B cell (primary cell): Measurements from ENCODE around the gene PCDHB16. TPM values are rescaled to one million over a fixed set of nuclear protein-coding genes. Genes with fewer than 3 reads are reported as not detected.
"Not testable (repeated sequence)": the region's sequence is repeated elsewhere in the genome, so short reads cannot be mapped to it uniquely, and the experiment has no call there.

ENCODE experiments used
- ATAC-seq: fragments of 200-7000 bp; cut with Tn5 transposase; one replicate; pipeline ENCODE4 v1.10.0; 2021; ENCODE audit warnings: low read depth, mild to moderate bottlenecking, moderate number of reproducible peaks, moderate library complexity
- CTCF ChIA-PET: fragments of 350-600 bp; sonication (Branson Sonifier 250); formaldehyde crosslinking; loops from one replicate; lab custom pipeline; 2021; ENCODE audit warnings: antibody characterized with exemption, inconsistent platforms; lab: Charles Lee
- POLR2A ChIA-PET: fragments of 350-600 bp; sonication (Branson Sonifier 250); formaldehyde crosslinking; loops from one replicate; lab custom pipeline; 2021; ENCODE audit warnings: antibody characterized with exemption; lab: Charles Lee
- DNase-seq: peaks from one replicate; pipeline ENCODE4 v3.0.0; 2013
- H2AFZ ChIP-seq: 2 replicates; pipeline ENCODE4 v1.6.1; 2012; ENCODE audit warnings: mild to moderate bottlenecking, low read depth, low read length; ENCODE audit not compliant: insufficient read depth, poor library complexity, severe bottlenecking
- H3K27ac ChIP-seq, 2 donors: 1 replicate in 1 of 2; 2 replicates in 1 of 2; pipeline ENCODE4 v1.5.1; 2012 to 2013; ENCODE audit warnings: low read length in 2 of 2, mild to moderate bottlenecking in 2 of 2, moderate library complexity in 1 of 2
- H3K27me3 ChIP-seq, 4 experiments: fragments of 200-600 bp in 1 of 4; sonication (generic) in 1 of 4; replicated peaks in 1 of 4; 1 replicate in 2 of 4; 2 replicates in 2 of 4; pipeline versions ENCODE4 v1.6.1 to v1.7.0; 2013 to 2016; ENCODE audit warnings: low read length in 3 of 4, mild to moderate bottlenecking in 2 of 4, mixed read lengths in 1 of 4, moderate library complexity in 1 of 4; ENCODE audit not compliant: insufficient read depth in 4 of 4, control insufficient read depth in 3 of 4; ENCODE audit errors: control extremely low read depth in 1 of 4
- H3K36me3 ChIP-seq, 2 experiments: replicated peaks in 1 of 2; 1 replicate in 1 of 2; 2 replicates in 1 of 2; pipeline versions ENCODE4 v1.6.1 to v1.7.1; 2013; ENCODE audit warnings: low read length in 1 of 2; ENCODE audit not compliant: insufficient read depth in 2 of 2, control insufficient read depth in 1 of 2; ENCODE audit errors: control extremely low read depth in 1 of 2, extremely low read depth in 1 of 2
- H3K4me1 ChIP-seq, 2 donors: fragments of 200-600 bp in 1 of 2; sonication (generic) in 1 of 2; 1 replicate in 1 of 2; 2 replicates in 1 of 2; pipeline versions ENCODE4 v1.5.1 to v1.6.1; 2013 to 2017; ENCODE audit warnings: low read length in 2 of 2; ENCODE audit not compliant: control insufficient read depth in 2 of 2, insufficient read depth in 2 of 2
- H3K4me2 ChIP-seq: replicated peaks from 2 replicates; pipeline ENCODE3; 2012; ENCODE audit warnings: mild to moderate bottlenecking, low read depth, low read length; ENCODE audit not compliant: poor library complexity, severe bottlenecking
- H3K4me3 ChIP-seq, 5 experiments: fragments of 200-600 bp in 1 of 5; sonication (generic) in 1 of 5; 1 replicate in 3 of 5; 2 replicates in 2 of 5; pipeline versions ENCODE4 v1.5.1 to v1.7.0; 2011 to 2016; ENCODE audit warnings: low read length in 4 of 5, mild to moderate bottlenecking in 4 of 5, low read depth in 2 of 5, control low read depth in 1 of 5, moderate library complexity in 1 of 5; ENCODE audit not compliant: insufficient read depth in 1 of 5; ENCODE audit errors: control extremely low read depth in 1 of 5, extremely low read depth in 1 of 5
- H3K79me2 ChIP-seq: fragments of 200-600 bp; sonication (generic); one replicate; pipeline ENCODE4 v1.6.0; 2016; ENCODE audit warnings: low read length; ENCODE audit not compliant: control insufficient read depth, insufficient read depth
- H3K9ac ChIP-seq: fragments of 200-600 bp; sonication (generic); 2 replicates; pipeline ENCODE4 v1.6.1; 2017; ENCODE audit warnings: mild to moderate bottlenecking, low read length, moderate library complexity
- H3K9me3 ChIP-seq, 3 donors: one replicate each; pipeline versions ENCODE4 v1.6.1 to v1.7.1; 2013; ENCODE audit warnings: low read length in 2 of 3; ENCODE audit not compliant: control insufficient read depth in 2 of 3, insufficient read depth in 1 of 3; ENCODE audit errors: control extremely low read depth in 1 of 3
- H4K20me1 ChIP-seq: 2 replicates; pipeline ENCODE4 v1.6.0; 2012; ENCODE audit warnings: mild to moderate bottlenecking, low read length; ENCODE audit not compliant: insufficient read depth, control insufficient read depth, poor library complexity, severe bottlenecking
- H3K27ac Mint-ChIP-seq: one replicate; pipeline ENCODE4 v1.8.0; 2021; ENCODE audit warnings: mixed read lengths
- H3K27me3 Mint-ChIP-seq: one replicate; pipeline ENCODE4 v1.8.0; 2021; ENCODE audit warnings: mixed read lengths
- H3K4me1 Mint-ChIP-seq: one replicate; pipeline ENCODE4 v1.8.0; 2021; ENCODE audit warnings: mixed read lengths
- H3K4me3 Mint-ChIP-seq: one replicate; pipeline ENCODE4 v1.8.0; 2021; ENCODE audit warnings: mixed read lengths
- H3K9me3 Mint-ChIP-seq: one replicate; pipeline ENCODE4 v1.8.0; 2022; ENCODE audit warnings: mixed read lengths; ENCODE audit not compliant: insufficient read depth
- EZH2 ChIP-seq: IDR thresholded peaks from 2 replicates; pipeline ENCODE4 v1.6.1; 2012; ENCODE audit warnings: borderline replicate concordance, low read depth, mild to moderate bottlenecking, moderate library complexity, low read length; ENCODE audit not compliant: insufficient read depth, poor library complexity, severe bottlenecking
- WGBS: methylation state at CpG from one replicate; pipeline ENCODE4 v1.1.5; 2013; ENCODE audit warnings: missing lambda C conversion rate; ENCODE audit not compliant: insufficient coverage; 5-methylcytosine and 5-hydroxymethylcytosine counted together
- intact Hi-C: fragments of 100-400 bp; cut with micrococcal nuclease; formaldehyde crosslinking; loops from one replicate; pipeline ENCODE4 v1.10.0; 2022
- polyA plus RNA-seq: library from polyadenylated mRNA; depleted of rRNA; stranded (reverse); fragments of >200 nt; gene quantifications from 2 replicates; pipeline ENCODE4 v1.2.3, GENCODE V29; 2012
- total RNA-seq, 2 donors: library from RNA; stranded (reverse); fragments of 120-200 nt in 1 of 2; gene quantifications; 1 replicate in 1 of 2; 2 replicates in 1 of 2; pipeline versions ENCODE4 v1.2.3 to v1.2.4, GENCODE V29; 2013 to 2022
- TF ChIP-seq, protein P1 (sequence below): fragments of 200-600 bp; IDR thresholded peaks from one replicate; pipeline ENCODE4 v1.8.0; 2022; ENCODE audit warnings: antibody characterized with exemption, mild to moderate bottlenecking

The PCDHB16 gene
- total and polyA plus RNA-seq, 2 donors (not counting 1 experiment from before 2014, with no cell fraction given), result not detected

DNA sequence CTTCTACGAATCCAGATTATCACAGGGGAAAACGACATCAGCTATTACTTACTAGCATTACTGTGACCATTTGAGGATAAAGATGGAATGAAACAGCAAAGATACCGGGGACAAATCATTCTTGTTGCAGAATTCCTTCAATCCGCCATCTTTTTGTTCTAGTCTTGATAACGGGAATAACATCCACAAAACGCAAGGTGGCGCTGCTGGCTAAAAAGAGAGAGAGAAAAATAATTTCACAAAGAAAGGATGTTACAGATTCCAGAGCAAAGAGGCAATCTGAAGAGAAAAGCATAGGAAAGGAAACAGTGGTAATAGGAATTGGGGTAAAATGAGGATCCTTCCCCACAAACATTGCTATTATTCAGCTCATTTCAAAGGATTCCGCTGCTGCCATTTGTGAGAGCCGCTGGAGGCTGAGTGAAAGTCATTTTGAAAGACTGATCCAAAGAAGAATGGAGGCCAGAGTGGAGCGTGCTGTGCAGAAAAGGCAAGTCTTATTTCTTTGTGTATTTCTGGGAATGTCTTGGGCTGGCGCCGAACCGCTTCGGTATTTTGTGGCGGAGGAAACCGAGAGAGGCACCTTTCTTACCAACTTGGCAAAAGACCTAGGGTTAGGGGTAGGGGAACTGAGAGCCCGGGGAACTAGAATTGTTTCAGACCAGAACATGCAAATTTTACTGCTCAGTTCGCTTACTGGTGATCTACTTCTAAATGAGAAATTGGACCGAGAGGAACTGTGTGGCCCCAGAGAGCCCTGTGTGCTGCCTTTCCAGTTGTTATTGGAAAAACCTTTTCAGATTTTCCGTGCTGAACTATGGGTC lies 9.6 kb upstream of the PCDHB16 start, which contains the start of gene PCDHB7:
TSS of gene PCDHB7 (plus strand) at position 264 of the 824 bp plus-strand sequence. CDS start at position 456, 192 bp downstream.
- H3K4me1 Mint-ChIP-seq, result peaks cover 2% of the 10 kb centered on the region

DNA sequence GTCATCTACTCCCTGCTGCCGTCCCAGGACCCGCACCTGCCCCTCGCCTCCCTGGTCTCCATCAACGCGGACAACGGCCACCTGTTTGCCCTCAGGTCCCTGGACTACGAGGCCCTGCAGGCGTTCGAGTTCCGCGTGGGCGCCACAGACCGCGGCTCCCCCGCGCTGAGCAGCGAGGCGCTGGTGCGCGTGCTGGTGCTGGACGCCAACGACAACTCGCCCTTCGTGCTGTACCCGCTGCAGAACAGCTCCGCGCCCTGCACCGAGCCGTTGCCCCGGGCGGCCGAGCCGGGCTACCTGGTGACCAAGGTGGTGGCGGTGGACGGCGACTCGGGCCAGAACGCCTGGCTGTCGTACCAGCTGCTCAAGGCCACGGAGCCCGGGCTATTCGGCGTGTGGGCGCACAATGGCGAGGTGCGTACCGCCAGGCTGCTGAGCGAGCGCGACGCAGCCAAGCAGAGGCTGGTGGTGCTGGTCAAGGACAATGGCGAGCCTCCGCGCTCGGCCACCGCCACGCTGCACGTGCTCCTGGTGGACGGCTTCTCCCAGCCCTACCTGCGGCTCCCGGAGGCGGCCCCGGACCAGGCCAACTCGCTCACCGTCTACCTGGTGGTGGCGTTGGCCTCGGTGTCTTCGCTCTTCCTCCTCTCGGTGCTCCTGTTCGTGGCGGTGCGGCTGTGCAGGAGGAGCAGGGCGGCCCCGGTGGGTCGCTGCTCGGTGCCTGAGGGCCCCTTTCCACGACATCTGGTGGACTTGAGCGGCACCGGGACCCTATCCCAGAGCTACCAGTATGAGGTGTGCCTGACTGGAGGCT lies 7.7 kb upstream of the PCDHB16 start:
- H3K9me3 Mint-ChIP-seq, H3K79me2 ChIP-seq, H3K27me3 ChIP-seq, ATAC-seq, H3K4me2 ChIP-seq, H2AFZ ChIP-seq, H3K27me3 Mint-ChIP-seq, H3K4me3 Mint-ChIP-seq, CTCF ChIA-PET, H3K4me1 ChIP-seq, DNase-seq, H3K27ac Mint-ChIP-seq, H3K27ac ChIP-seq, H3K4me3 ChIP-seq, POLR2A ChIA-PET, H3K9ac ChIP-seq, H3K36me3 ChIP-seq, intact Hi-C loops, H4K20me1 ChIP-seq, H3K4me1 Mint-ChIP-seq: not testable (repeated sequence)
- WGBS, result 57% methylated on average over 63 of the region's 79 CpGs
- H3K9me3 ChIP-seq, result peaks cover 2 to 26% (median 3%) of the 10 kb centered on the region in 3 donors

More for the DNA sequence above, 9.6 kb upstream of the PCDHB16 start, which contains the start of gene PCDHB7:
- peaks cover 0 to 3% (median 1%) of the 10 kb centered on the region in 4 experiments for H3K27me3 ChIP-seq
- intact Hi-C loops, result no loop called here
- no peak within 1 kb of the TSS for H3K9ac ChIP-seq
- H2AFZ ChIP-seq, result peak within 1 kb of the TSS; percentile 51
- no peak for TF ChIP-seq EZH2
- TF ChIP-seq, protein P1, sequence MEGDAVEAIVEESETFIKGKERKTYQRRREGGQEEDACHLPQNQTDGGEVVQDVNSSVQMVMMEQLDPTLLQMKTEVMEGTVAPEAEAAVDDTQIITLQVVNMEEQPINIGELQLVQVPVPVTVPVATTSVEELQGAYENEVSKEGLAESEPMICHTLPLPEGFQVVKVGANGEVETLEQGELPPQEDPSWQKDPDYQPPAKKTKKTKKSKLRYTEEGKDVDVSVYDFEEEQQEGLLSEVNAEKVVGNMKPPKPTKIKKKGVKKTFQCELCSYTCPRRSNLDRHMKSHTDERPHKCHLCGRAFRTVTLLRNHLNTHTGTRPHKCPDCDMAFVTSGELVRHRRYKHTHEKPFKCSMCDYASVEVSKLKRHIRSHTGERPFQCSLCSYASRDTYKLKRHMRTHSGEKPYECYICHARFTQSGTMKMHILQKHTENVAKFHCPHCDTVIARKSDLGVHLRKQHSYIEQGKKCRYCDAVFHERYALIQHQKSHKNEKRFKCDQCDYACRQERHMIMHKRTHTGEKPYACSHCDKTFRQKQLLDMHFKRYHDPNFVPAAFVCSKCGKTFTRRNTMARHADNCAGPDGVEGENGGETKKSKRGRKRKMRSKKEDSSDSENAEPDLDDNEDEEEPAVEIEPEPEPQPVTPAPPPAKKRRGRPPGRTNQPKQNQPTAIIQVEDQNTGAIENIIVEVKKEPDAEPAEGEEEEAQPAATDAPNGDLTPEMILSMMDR, result peak; percentile 44
- H3K9me3 Mint-ChIP-seq, result no peaks in the 10 kb centered on the region
- H3K27ac ChIP-seq, result no peak within 1 kb of the TSS
- H3K4me3 ChIP-seq, result no peak within 1 kb of the TSS
- H3K36me3 ChIP-seq, result no peaks in the 10 kb centered on the region
- H3K4me3 Mint-ChIP-seq, result no peak within 1 kb of the TSS
- ATAC-seq (no peak), DNase-seq (peak; percentile 18)
- H3K4me1 ChIP-seq, result peaks cover 0 to 4% of the 10 kb centered on the region in 2 donors
- ChIA-PET POLR2A (no interaction called here), CTCF (no interaction called here)
- H3K27ac Mint-ChIP-seq, result no peak within 1 kb of the TSS
- peaks cover 14% of the 10 kb centered on the region for H3K27me3 Mint-ChIP-seq
- no peaks in the 10 kb centered on the region for H3K79me2 ChIP-seq
- H4K20me1 ChIP-seq, result no peaks in the 10 kb centered on the region
- H3K4me2 ChIP-seq, result peak within 1 kb of the TSS; percentile 15
- WGBS, result 57% methylated on average over 11 of the region's 20 CpGs
- peaks cover 2 to 20% (median 3%) of the 10 kb centered on the region in 3 donors for H3K9me3 ChIP-seq
